AG09319 (cell line): ENCODE data around the gene UGT3A1.
"Not testable (repeated sequence)": the region's sequence is repeated elsewhere in the genome, so short reads cannot be mapped to it uniquely, and the experiment has no call there.

Experiments used
- DNase-seq: peaks from one replicate; pipeline ENCODE4 v3.0.0-alpha.2; 2010; ENCODE audit warnings: low read depth; ENCODE audit errors: extremely low read depth
- CTCF ChIP-seq: IDR thresholded peaks from 2 replicates; pipeline ENCODE4 v1.5.1; 2011; ENCODE audit warnings: low read depth, mild to moderate bottlenecking, inconsistent platforms, low read length, moderate library complexity

Gene UGT3A1

GRCh38 chr5:35988529-35988928 lies 2.7 kb downstream of the UGT3A1 start:
- TF ChIP-seq CTCF = no peak
- DNase-seq = no peak

GRCh38 chr5:35987776-35988175 lies 3.4 kb downstream of the UGT3A1 start:
- no peak for DNase-seq
- no peak for TF ChIP-seq CTCF

GRCh38 chr5:35979715-35980114 lies 11.5 kb downstream of the UGT3A1 start:
- TF ChIP-seq CTCF = no peak
- no peak for DNase-seq

GRCh38 chr5:35976859-35977258 lies 14.3 kb downstream of the UGT3A1 start:
- DNase-seq = not testable (repeated sequence)

GRCh38 chr5:35974570-35974969 lies 16.6 kb downstream of the UGT3A1 start:
- TF ChIP-seq CTCF = no peak

GRCh38 chr5:35971878-35972210 lies 19.3 kb downstream of the UGT3A1 start:
- DNase-seq = no peak
- TF ChIP-seq CTCF = no peak

More at GRCh38 chr5:35974570-35974969, 16.6 kb downstream of the UGT3A1 start:
- no peak for DNase-seq

- DNase-seq = no peak
- no peak for TF ChIP-seq CTCF
These were observed 19.9 kb downstream of the UGT3A1 start for GRCh38 chr5:35971186-35971877.

GRCh38 chr5:35963381-35963843 lies 27.8 kb downstream of the UGT3A1 start:
- no peak for DNase-seq

More at GRCh38 chr5:35963381-35963843, 27.8 kb downstream of the UGT3A1 start:
- TF ChIP-seq CTCF = peak; percentile 30
